SK-N-SH (cell line): ENCODE results near the gene MAP4K4. TPM values are rescaled to one million over a fixed set of nuclear protein-coding genes. Genes with fewer than 3 reads are reported as not detected.
A peak's percentile ranks its signal among the peaks of the same experiment; 100 is the strongest.

Source experiments
- CTCF ChIA-PET: fragments of 300-600, 350-600 bp; formaldehyde crosslinking; extraction: SDS; loops from one replicate; lab custom pipeline; 2021; lab: Yijun Ruan, JAX
- POLR2A ChIA-PET: fragments of 350-600 bp; sonication (Branson Sonifier 250); formaldehyde crosslinking; extraction: SDS; loops from one replicate; lab custom pipeline; 2020; ENCODE audit warnings: antibody characterized with exemption, inconsistent platforms; lab: Yijun Ruan, JAX
- DNase-seq: peaks from one replicate; pipeline ENCODE4 v3.0.0; 2012
- H2AFZ ChIP-seq: fragments of 200-600 bp; sonication (generic); 2 replicates; pipeline ENCODE4 v1.8.1; 2016; ENCODE audit warnings: antibody characterized with exemption, mild to moderate bottlenecking, low read depth
- H3F3A ChIP-seq: fragments of 200-600 bp; sonication (generic); replicated peaks from 2 replicates; pipeline ENCODE3; 2016; ENCODE audit warnings: antibody characterized with exemption, mild to moderate bottlenecking; ENCODE audit not compliant: insufficient read depth
- H3K27ac ChIP-seq, 2 experiments: fragments of 200-500 bp in 1 of 2; fragments of 200-600 bp in 1 of 2; sonication (Bioruptor generic) in 1 of 2; sonication (generic), shearing (Covaris generic) in 1 of 2; 2 replicates each; pipeline versions ENCODE4 v1.5.1 to v1.6.1; 2014 to 2016; ENCODE audit warnings: low read depth in 2 of 2, inconsistent platforms in 1 of 2, low read length in 1 of 2, mild to moderate bottlenecking in 1 of 2, mixed read lengths in 1 of 2
- H3K27me3 ChIP-seq: fragments of 200-600 bp; sonication (generic), shearing (Covaris generic); 2 replicates; pipeline ENCODE4 v1.6.1; 2016; ENCODE audit warnings: mixed run types; ENCODE audit not compliant: insufficient read depth
- H3K36me3 ChIP-seq, 2 experiments: fragments of 200-500 bp in 1 of 2; fragments of 200-600 bp in 1 of 2; sonication (Bioruptor generic) in 1 of 2; sonication (generic) in 1 of 2; replicated peaks in 1 of 2; 2 replicates each; pipeline versions ENCODE3 to v1.5.1; 2014 to 2016; ENCODE audit warnings: low read length in 1 of 2, mild to moderate bottlenecking in 1 of 2; ENCODE audit not compliant: insufficient read depth in 2 of 2, control insufficient read depth in 1 of 2
- H3K4me1 ChIP-seq, 2 experiments: fragments of 200-500 bp in 1 of 2; fragments of 200-600 bp in 1 of 2; sonication (Bioruptor generic) in 1 of 2; sonication (generic), shearing (Covaris generic) in 1 of 2; 2 replicates each; pipeline versions ENCODE4 v1.5.1 to v1.6.1; 2014 to 2016; ENCODE audit warnings: low read depth in 1 of 2, low read length in 1 of 2, mixed run types in 1 of 2; ENCODE audit not compliant: insufficient read depth in 2 of 2, control insufficient read depth in 1 of 2
- H3K4me2 ChIP-seq: fragments of 200-600 bp; sonication (generic), shearing (Covaris generic); 2 replicates; pipeline ENCODE4 v1.6.1; 2017; ENCODE audit warnings: mixed run types
- H3K4me3 ChIP-seq, 2 experiments: fragments of 200-500 bp in 1 of 2; fragments of 200-600 bp in 1 of 2; sonication (Bioruptor generic) in 1 of 2; sonication (generic), shearing (Covaris generic) in 1 of 2; 2 replicates each; pipeline versions ENCODE4 v1.5.1 to v1.8.1; 2014 to 2016; ENCODE audit warnings: low read depth in 2 of 2, inconsistent platforms in 1 of 2, low read length in 1 of 2, mild to moderate bottlenecking in 1 of 2, mixed read lengths in 1 of 2, moderate library complexity in 1 of 2
- H3K79me2 ChIP-seq: fragments of 200-600 bp; sonication (generic); 2 replicates; pipeline ENCODE4 v1.8.1; 2017; ENCODE audit warnings: mild to moderate bottlenecking; ENCODE audit not compliant: insufficient read depth
- H3K9ac ChIP-seq: fragments of 200-600 bp; sonication (generic); 2 replicates; pipeline ENCODE4 v1.6.1; 2017; ENCODE audit warnings: mixed run types
- H3K9me2 ChIP-seq: fragments of 200-600 bp; sonication (generic); 2 replicates; pipeline ENCODE4 v1.6.1; 2017; ENCODE audit warnings: mixed run types
- H3K9me3 ChIP-seq: fragments of 200-600 bp; sonication (generic); 2 replicates; pipeline ENCODE4 v1.6.1; 2017; ENCODE audit warnings: mixed run types, mild to moderate bottlenecking, moderate library complexity
- H4K20me1 ChIP-seq: fragments of 200-600 bp; sonication (generic); 2 replicates; pipeline ENCODE4 v1.6.1; 2017; ENCODE audit warnings: mild to moderate bottlenecking, mixed run types; ENCODE audit not compliant: insufficient read depth
- CHD2 ChIP-seq: fragments of 150-350 bp; IDR thresholded peaks from 2 replicates; pipeline ENCODE4 v1.6.1; 2018; ENCODE audit warnings: low read length; ENCODE audit not compliant: partially characterized antibody
- FOXM1 ChIP-seq: IDR thresholded peaks from 2 replicates; pipeline ENCODE4 v1.4.0; 2012; ENCODE audit warnings: low read depth, mild to moderate bottlenecking
- GATA2 ChIP-seq: sonication (generic); formaldehyde crosslinking; IDR thresholded peaks from 2 replicates; pipeline ENCODE4 v1.5.0; 2020; ENCODE audit warnings: mild to moderate bottlenecking, missing genetic modification reagents
- POLR2AphosphoS5 ChIP-seq: IDR thresholded peaks from 2 replicates; pipeline ENCODE4 v1.6.1; 2012; ENCODE audit warnings: low read depth, low read length
- RAD21 ChIP-seq: IDR thresholded peaks from 2 replicates; pipeline ENCODE4 v1.6.1; 2012; ENCODE audit warnings: mild to moderate bottlenecking, low read length
- TCF12 ChIP-seq: IDR thresholded peaks from 2 replicates; pipeline ENCODE4 v1.4.0; 2012
- WGBS: methylation state at CpG from one replicate; pipeline ENCODE4 v1.1.6; 2017; ENCODE audit warnings: low lambda C conversion rate; 5-methylcytosine and 5-hydroxymethylcytosine counted together
- polyA plus RNA-seq, 3 experiments: library from polyadenylated mRNA; depleted of rRNA; stranded (reverse); fragments of >200 nt; gene quantifications; 2 replicates each; pipeline ENCODE4 v1.2.3, GENCODE V29; 2012
- TF ChIP-seq, protein P1 (sequence below): IDR thresholded peaks from 2 replicates; pipeline ENCODE4; 2012

Gene MAP4K4
- polyA plus RNA-seq, 1 of the 3 experiments (the other 2 are of a cell fraction): 72.9 TPM

DNA sequence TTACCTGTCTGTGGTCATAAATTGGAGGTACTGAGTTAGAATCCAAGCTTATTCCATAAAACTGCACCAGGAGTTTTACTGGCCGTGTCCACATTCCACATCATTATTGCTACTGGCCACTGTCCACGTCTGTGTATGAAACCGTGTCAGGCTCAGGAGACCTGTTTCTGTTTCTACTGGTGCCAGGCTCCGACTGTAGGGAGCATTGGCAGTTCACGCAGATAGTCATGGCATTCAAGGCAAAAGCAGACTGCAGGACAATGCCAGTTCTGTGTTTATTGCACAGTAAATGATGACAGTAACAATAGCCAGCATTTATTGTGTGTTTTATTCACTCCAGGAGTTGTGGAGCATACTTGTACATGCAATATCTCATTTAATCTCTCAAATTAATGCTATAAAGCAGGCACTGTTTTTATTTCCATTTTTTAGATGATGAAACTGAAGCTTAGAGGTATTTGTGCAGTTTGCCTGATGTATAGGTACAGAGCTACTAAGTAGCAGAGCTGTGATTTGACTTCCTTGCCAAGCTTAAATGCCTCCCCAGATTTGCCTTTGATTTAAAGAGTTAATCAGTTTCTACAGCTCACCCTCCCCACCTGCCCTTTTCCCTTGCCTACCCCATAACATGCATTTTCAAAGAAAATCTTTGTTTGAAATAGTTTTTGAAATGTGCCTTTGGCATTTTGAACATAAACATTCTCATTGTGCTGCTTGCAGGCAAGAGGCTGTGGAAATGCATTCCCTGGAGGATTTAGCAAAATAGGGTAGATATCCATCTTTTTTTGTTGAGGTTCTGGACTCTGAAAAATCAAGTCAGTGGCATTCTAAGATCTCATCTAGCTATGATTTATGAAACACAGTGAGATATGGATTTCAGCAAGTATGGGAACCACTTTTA, 55.5 kb downstream of the MAP4K4 start:
- Histone ChIP-seq H3K9ac (0 out of 2 replicates have a peak overlapping the region, but pooled peaks have one; percentile 10), H4K20me1 (peaks cover 69% of the 10 kb centered on the region), H3K4me3 (no peak overlapping the region), H3K9me3 (no peaks in the 10 kb centered on the region), H3K27me3 (no peaks in the 10 kb centered on the region), H3K9me2 (no peaks in the 10 kb centered on the region), H2AFZ (no peak overlapping the region), H3K4me1 (peaks cover 28 to 52% of the 10 kb centered on the region in 2 experiments), H3K79me2 (peaks cover 92% of the 10 kb centered on the region), H3F3A (peaks cover 8% of the 10 kb centered on the region), H3K4me2 (peak overlapping the region; percentile 56), H3K27ac (peak overlapping the region; percentile 57 to 61)
- no peak for DNase-seq
- CTCF ChIA-PET: interaction anchor here (1.0 to 1.4 kb wide), 3 partner anchors 17 to 55 kb away, joined by 3 to 5 read pairs (median 3); no protein-coding TSS in a partner anchor
- POLR2A ChIA-PET: interaction anchor here (0.9 kb wide), 1 partner anchor 10 kb away, joined by 4 read pairs; no protein-coding TSS in a partner anchor
- WGBS: 39% methylated on average over 5 of the region's 5 CpGs
- 0 out of 2 replicates have a peak, but pooled peaks have one; percentile 17 for TF ChIP-seq TCF12
- peak; percentile 19 for TF ChIP-seq CHD2
- TF ChIP-seq, protein P1, sequence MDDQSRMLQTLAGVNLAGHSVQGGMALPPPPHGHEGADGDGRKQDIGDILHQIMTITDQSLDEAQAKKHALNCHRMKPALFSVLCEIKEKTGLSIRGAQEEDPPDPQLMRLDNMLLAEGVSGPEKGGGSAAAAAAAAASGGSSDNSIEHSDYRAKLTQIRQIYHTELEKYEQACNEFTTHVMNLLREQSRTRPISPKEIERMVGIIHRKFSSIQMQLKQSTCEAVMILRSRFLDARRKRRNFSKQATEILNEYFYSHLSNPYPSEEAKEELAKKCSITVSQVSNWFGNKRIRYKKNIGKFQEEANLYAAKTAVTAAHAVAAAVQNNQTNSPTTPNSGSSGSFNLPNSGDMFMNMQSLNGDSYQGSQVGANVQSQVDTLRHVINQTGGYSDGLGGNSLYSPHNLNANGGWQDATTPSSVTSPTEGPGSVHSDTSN: peak; percentile 20; the same call in 1 of the 2 replicates
- 0 out of 2 replicates have a peak, but pooled peaks have one; percentile 6 for TF ChIP-seq RAD21
- peak; percentile 67 for TF ChIP-seq GATA2
- TF ChIP-seq FOXM1: no peak
- TF ChIP-seq, all 33 proteins: peak for 5
- H3K36me3 ChIP-seq: peaks cover 0 to 8% of the 10 kb centered on the region in 2 experiments

DNA sequence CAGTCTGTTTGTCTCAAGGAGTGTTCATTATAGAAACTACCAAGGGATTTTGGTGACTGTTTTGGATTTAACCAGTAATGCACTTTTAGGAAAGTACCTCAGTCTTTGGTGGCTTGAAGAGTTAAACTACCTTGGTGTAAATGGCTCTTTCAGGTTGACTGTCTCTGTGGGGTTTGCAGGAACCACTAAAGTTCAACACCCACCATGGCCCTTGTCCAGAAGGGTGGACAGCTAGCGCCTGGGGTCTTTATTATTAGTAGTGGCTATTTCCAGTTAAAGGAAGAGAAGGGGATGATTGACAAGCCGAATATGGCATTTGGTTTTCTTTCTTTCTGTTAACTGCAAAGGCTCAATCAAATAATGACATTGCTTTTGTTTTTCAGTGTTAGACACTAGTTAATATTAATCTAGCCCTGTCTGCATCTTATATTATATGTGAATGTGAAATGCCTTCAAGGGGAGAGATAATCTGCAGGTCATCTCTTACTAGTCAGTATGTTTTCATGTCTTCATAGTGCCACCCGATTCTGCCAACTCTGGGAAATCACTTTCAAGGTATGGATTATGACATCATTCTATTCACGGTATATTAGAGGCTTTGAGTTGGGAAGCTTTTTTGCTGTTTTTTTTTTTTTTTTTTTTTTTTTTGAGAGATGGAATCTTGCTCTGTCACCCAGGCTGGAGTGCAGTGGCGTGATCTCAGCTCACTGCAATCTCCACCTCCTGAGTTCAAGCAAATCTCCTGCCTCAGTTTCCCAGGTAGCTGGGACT, 56.4 kb downstream of the MAP4K4 start:
- H3K27me3 ChIP-seq: no peaks in the 10 kb centered on the region
- CTCF ChIA-PET: interaction anchor here (1.0 to 1.3 kb wide), 3 partner anchors 17 to 78 kb away, joined by 3 to 5 read pairs (median 3); no protein-coding TSS in a partner anchor
- H3K79me2 ChIP-seq: peaks cover 95% of the 10 kb centered on the region
- no peak for TF ChIP-seq POLR2AphosphoS5
- TF ChIP-seq, all 33 proteins: peak for 0
- H3K27ac ChIP-seq: peak overlapping the region in 1 of 2 experiments; percentile 57
- peaks cover 64% of the 10 kb centered on the region for H4K20me1 ChIP-seq
- no peaks in the 10 kb centered on the region for H3K9me2 ChIP-seq
- peaks cover 28 to 62% of the 10 kb centered on the region in 2 experiments for H3K4me1 ChIP-seq
- H3K36me3 ChIP-seq: peaks cover 0 to 8% of the 10 kb centered on the region in 2 experiments
- WGBS: 92% methylated on average over 5 of the region's 5 CpGs
- no peak overlapping the region for H3K4me3 ChIP-seq
- H3K9ac ChIP-seq: no peak overlapping the region
- DNase-seq: no peak
- H2AFZ ChIP-seq: no peak overlapping the region
- peaks cover 18% of the 10 kb centered on the region for H3F3A ChIP-seq
- H3K4me2 ChIP-seq: peak overlapping the region; percentile 56
- no peaks in the 10 kb centered on the region for H3K9me3 ChIP-seq
- POLR2A ChIA-PET: interaction anchor here (0.9 kb wide), 1 partner anchor 9 kb away, joined by 4 read pairs; no protein-coding TSS in a partner anchor
